WTC11 (cell line): ENCODE measurements around the gene APLN.

Source experiments
- CTCF ChIP-seq: fragments of 200-600 bp; IDR thresholded peaks from 2 replicates; pipeline ENCODE4 v1.8.0; 2022; ENCODE audit warnings: antibody characterized with exemption
- NR1H2 ChIP-seq: sonication (generic); formaldehyde crosslinking; IDR thresholded peaks from 2 replicates; pipeline ENCODE4 v1.9.0; 2021; ENCODE audit warnings: mild to moderate bottlenecking, moderate library complexity, missing genetic modification reagents

GRCh38 chrX:129679901-129680300 is 25.1 kb upstream of the APLN start:
- TF ChIP-seq CTCF (no peak), NR1H2 (CRISPR knock-in tag) (no peak)
